Calu3 (cell line): ENCODE data around the gene CCDC159. TPM values are rescaled to one million over a fixed set of nuclear protein-coding genes. Genes with fewer than 3 reads are reported as not detected.
"Not testable (repeated sequence)": the region's sequence is repeated elsewhere in the genome, so short reads cannot be mapped to it uniquely, and the experiment has no call there.

Experiments used
- BruUV-seq: library from RNA; stranded (reverse); fragments of 400-500 nt; replicated peaks from 2 replicates; lab custom pipeline; 2021; lab: Mats Ljungman, UMichigan
- CTCF ChIA-PET: fragments of 300-600 bp; sonication (Branson Sonifier 250); formaldehyde crosslinking; loops from one replicate; lab custom pipeline; 2022; ENCODE audit warnings: antibody characterized with exemption; lab: Charles Lee
- DNase-seq: peaks from one replicate; pipeline ENCODE4 v3.0.0; 2022
- H3K27ac Mint-ChIP-seq: one replicate; pipeline ENCODE4 v1.8.0; 2022; ENCODE audit warnings: mixed read lengths; ENCODE audit not compliant: unreplicated experiment
- H3K27me3 Mint-ChIP-seq: one replicate; pipeline ENCODE4 v1.8.0; 2022; ENCODE audit warnings: mixed read lengths; ENCODE audit not compliant: unreplicated experiment
- H3K36me3 Mint-ChIP-seq: one replicate; pipeline ENCODE4 v1.8.0; 2022; ENCODE audit warnings: mild to moderate bottlenecking, moderate library complexity, mixed read lengths; ENCODE audit not compliant: insufficient read depth, unreplicated experiment
- H3K4me1 Mint-ChIP-seq: one replicate; pipeline ENCODE4 v1.8.0; 2022; ENCODE audit warnings: mild to moderate bottlenecking, low read depth, mixed read lengths; ENCODE audit not compliant: unreplicated experiment
- H3K4me3 Mint-ChIP-seq: one replicate; pipeline ENCODE4 v1.8.0; 2022; ENCODE audit warnings: mild to moderate bottlenecking, low read depth, moderate library complexity, mixed read lengths; ENCODE audit not compliant: unreplicated experiment
- H3K9me3 Mint-ChIP-seq: one replicate; pipeline ENCODE4 v1.8.0; 2022; ENCODE audit warnings: low read depth, mixed read lengths; ENCODE audit not compliant: unreplicated experiment
- CTCF ChIP-seq: fragments of 200-600 bp; IDR thresholded peaks from one replicate; pipeline ENCODE4 v1.8.0; 2022; ENCODE audit warnings: antibody characterized with exemption; ENCODE audit not compliant: unreplicated experiment
- intact Hi-C: fragments of 100-400 bp; cut with micrococcal nuclease; formaldehyde crosslinking; loops from one replicate; pipeline ENCODE4 v1.10.0; 2022; ENCODE audit not compliant: unreplicated experiment
- total RNA-seq: library from RNA; stranded (reverse); gene quantifications from 2 replicates; pipeline ENCODE4 v1.2.3, GENCODE V29; 2022

CCDC159 gene
- total RNA-seq, 1 experiment from 2014 or later, result 11.8 TPM

- Mint-ChIP-seq H3K9me3 (no peaks in the 10 kb centered on the region), H3K27me3 (no peaks in the 10 kb centered on the region), H3K4me3 (no peak overlapping the region), H3K36me3 (peaks cover 36% of the 10 kb centered on the region), H3K27ac (peak overlapping the region; percentile 91), H3K4me1 (peaks cover 29% of the 10 kb centered on the region)
- no TSS peak for BruUV-seq
- intact Hi-C loops, result loop anchor here (10.0 kb wide), 1 partner anchor 53 kb away; no protein-coding TSS in a partner anchor
- TF ChIP-seq CTCF, result no peak
- no peak for DNase-seq
- CTCF ChIA-PET, result interaction anchor here (0.6 kb wide), 1 partner anchor 166 kb away, joined by 8 read pairs; no protein-coding TSS in a partner anchor
Measured at GRCh38 chr19:11377756-11378155, 31.4 kb downstream of the CCDC159 start.

DNA sequence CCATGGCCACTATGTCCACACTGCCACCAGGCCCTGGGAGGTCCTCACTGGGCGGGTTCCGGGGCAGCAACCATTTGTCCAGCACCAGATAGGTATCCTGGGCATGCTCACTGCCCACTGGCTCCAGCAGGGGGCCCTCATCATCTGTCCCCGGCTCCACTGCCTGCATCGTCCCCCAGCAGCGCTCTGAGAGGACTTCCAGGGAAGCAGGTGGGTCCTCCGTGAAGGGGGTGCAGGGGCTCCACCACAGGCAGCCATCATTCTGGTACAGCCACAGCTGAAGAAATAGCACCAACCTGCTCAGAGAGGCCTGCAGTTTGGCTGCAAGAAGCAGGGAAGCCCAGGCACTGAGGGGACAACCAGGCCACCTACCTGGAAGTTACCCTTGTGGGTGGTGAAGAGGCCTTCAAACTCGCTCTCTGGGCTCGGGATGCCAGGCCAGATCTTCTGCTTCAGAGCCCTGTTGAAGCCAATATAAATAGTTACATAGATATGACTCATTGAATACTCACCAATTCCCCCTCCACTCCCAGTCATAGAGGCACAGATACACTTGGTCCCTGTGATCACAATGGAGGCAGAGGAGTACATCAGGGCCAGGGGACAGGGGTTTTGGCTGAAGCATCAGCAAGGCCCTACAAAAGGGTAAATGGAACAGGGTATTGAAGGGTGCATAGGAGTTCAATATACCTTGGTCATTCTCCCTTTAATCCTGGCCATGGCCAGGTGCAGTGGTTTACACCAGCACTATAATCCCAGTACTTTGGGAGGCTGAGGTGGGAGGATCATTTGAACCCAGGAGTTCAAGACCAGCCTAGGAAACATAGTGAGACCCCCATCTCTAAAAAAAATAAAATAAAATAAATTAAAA is 32.2 kb downstream of the CCDC159 start:
- no peaks in the 10 kb centered on the region for H3K27me3 Mint-ChIP-seq
- BruUV-seq, result no TSS peak
- peak; percentile 45 for DNase-seq
- peak overlapping the region; percentile 60 for H3K27ac Mint-ChIP-seq
- intact Hi-C loops, result loop anchor here (10.0 kb wide), 1 partner anchor 54 kb away; no protein-coding TSS in a partner anchor
- CTCF ChIA-PET, result no interaction called here
- H3K4me1 Mint-ChIP-seq, result peaks cover 29% of the 10 kb centered on the region
- H3K4me3 Mint-ChIP-seq, result no peak overlapping the region
- peaks cover 41% of the 10 kb centered on the region for H3K36me3 Mint-ChIP-seq
- TF ChIP-seq CTCF, result no peak
- no peaks in the 10 kb centered on the region for H3K9me3 Mint-ChIP-seq

DNA sequence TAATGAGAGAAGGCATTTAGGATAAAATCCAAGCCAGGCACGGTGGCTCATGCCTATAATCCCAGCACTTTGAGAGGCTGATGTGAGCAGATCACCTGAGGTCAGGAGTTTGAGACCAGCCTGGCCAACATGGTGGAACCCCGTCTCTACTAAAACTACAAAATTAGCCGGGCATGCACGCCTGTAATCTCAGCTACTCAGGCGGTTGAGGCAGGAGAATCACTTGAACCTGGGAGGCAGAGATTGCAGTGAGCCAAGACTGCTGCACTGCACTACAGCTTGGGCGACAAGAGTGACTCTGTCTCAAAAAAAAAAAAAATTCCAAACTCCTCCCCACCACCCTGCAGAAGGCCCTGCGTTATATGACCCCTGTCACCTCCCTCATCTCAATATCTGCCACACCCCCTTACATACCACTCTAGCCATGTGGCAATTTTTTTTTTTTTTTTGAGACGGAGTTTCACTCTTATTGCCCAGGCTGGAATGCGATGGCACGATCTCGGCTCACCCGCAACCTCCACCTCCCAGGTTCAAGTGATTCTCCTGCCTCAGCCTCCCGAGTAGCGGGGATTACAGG is 33.0 kb downstream of the CCDC159 start:
- H3K27ac Mint-ChIP-seq, H3K4me3 Mint-ChIP-seq, CTCF ChIA-PET, H3K27me3 Mint-ChIP-seq, BruUV-seq, H3K9me3 Mint-ChIP-seq, DNase-seq: not testable (repeated sequence)
- Mint-ChIP-seq H3K36me3 (peaks cover 41% of the 10 kb centered on the region), H3K4me1 (peaks cover 29% of the 10 kb centered on the region)
- intact Hi-C loops, result loop anchor here (10.0 kb wide), 1 partner anchor 55 kb away; no protein-coding TSS in a partner anchor

DNA sequence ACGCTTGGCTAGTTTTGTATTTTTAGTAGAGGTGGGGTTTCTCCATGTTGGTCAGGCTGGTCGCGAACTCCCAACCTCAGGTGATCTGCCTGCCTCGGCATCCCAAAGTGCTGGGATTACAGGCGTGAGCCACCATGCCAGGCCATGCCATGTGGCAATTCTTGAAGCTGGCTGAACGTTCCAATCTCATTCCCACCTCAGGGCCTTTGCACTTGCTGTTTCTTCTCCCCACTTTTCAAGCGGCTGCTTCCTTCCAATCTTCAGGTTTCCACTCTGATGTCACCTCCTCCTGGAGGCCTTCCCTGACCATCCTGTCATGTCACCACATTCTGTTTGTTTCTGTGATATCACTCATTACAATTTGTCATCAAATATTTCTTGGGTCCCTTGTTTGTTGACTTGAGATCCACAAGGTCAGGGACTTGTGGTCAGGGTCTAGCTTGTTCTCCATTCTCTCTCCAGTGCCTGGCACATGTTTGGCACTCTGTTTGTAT is 33.6 kb downstream of the CCDC159 start:
- Mint-ChIP-seq H3K4me3 (peak overlapping the region; percentile 80), H3K27me3 (no peaks in the 10 kb centered on the region), H3K4me1 (peaks cover 29% of the 10 kb centered on the region), H3K36me3 (peaks cover 41% of the 10 kb centered on the region), H3K9me3 (no peaks in the 10 kb centered on the region), H3K27ac (no peak overlapping the region)
- intact Hi-C loops, result loop anchor here (5.0 to 10.0 kb wide), 3 partner anchors 37 to 88 kb away; partner anchors contain the start of gene RGL3
- BruUV-seq, result no TSS peak
- no peak for DNase-seq
- TF ChIP-seq CTCF, result no peak
- CTCF ChIA-PET, result no interaction called here
